NCI-H524 treated with DMSO at 0.1 percent for 48 hours (cell line): ENCODE data around the gene CXCL14.

Experiments
- DNase-seq: peaks from one replicate; lab custom pipeline; 2025; lab: John Stamatoyannopoulos, UW

The CXCL14 gene

GRCh38 chr5:135596157-135596763, 17.5 kb upstream of the CXCL14 start:
- DNase-seq: no peak

- no peak for DNase-seq
These were observed 15.7 kb upstream of the CXCL14 start for GRCh38 chr5:135594416-135594960.

- DNase-seq: no peak
These were observed 15.1 kb upstream of the CXCL14 start for GRCh38 chr5:135593886-135594285.

- DNase-seq: no peak
These were observed 14.3 kb upstream of the CXCL14 start for GRCh38 chr5:135593141-135593540.

GRCh38 chr5:135592312-135593045, 13.7 kb upstream of the CXCL14 start:
- DNase-seq: no peak

GRCh38 chr5:135591277-135591676, 12.5 kb upstream of the CXCL14 start:
- no peak for DNase-seq

- DNase-seq: no peak
These were observed 10.4 kb upstream of the CXCL14 start for GRCh38 chr5:135589152-135589551.

GRCh38 chr5:135587721-135588663, 9.2 kb upstream of the CXCL14 start:
- DNase-seq: no peak

- no peak for DNase-seq
These were observed 6.1 kb upstream of the CXCL14 start for GRCh38 chr5:135584918-135585317.

- no peak for DNase-seq
These were observed 5.5 kb upstream of the CXCL14 start for GRCh38 chr5:135584276-135584675.

GRCh38 chr5:135582099-135582781, 3.4 kb upstream of the CXCL14 start:
- no peak for DNase-seq

GRCh38 chr5:135578305-135578684, 496 bp downstream of the CXCL14 start:
- no peak for DNase-seq

- no peak for DNase-seq
These were observed 1.4 kb downstream of the CXCL14 start for GRCh38 chr5:135577421-135577820.

GRCh38 chr5:135576075-135576599, 2.7 kb downstream of the CXCL14 start:
- DNase-seq: no peak

GRCh38 chr5:135574493-135574892, 4.3 kb downstream of the CXCL14 start:
- no peak for DNase-seq

- no peak for DNase-seq
These were observed 6.9 kb downstream of the CXCL14 start for GRCh38 chr5:135571902-135572301.

GRCh38 chr5:135571066-135571609, 7.7 kb downstream of the CXCL14 start:
- DNase-seq: no peak

GRCh38 chr5:135570453-135570764, 8.4 kb downstream of the CXCL14 start:
- no peak for DNase-seq

- DNase-seq: no peak
These were observed 8.9 kb downstream of the CXCL14 start for GRCh38 chr5:135569755-135570452.

GRCh38 chr5:135568923-135569360, 9.8 kb downstream of the CXCL14 start:
- no peak for DNase-seq

- no peak for DNase-seq
These were observed 10.5 kb downstream of the CXCL14 start for GRCh38 chr5:135568246-135568645.
